Hepatocyte (in vitro differentiated cells): ENCODE measurements around the gene EXOSC7. TPM values are rescaled to one million over a fixed set of nuclear protein-coding genes. Genes with fewer than 3 reads are reported as not detected.
A peak's percentile ranks its signal among the peaks of the same experiment; 100 is the strongest.

Source experiments
- DNase-seq: peaks from one replicate; pipeline ENCODE4 v3.0.0-alpha.2; 2016; ENCODE audit warnings: low spot score
- H2AFZ ChIP-seq: fragments of 200-600 bp; sonication (generic); 2 replicates; pipeline ENCODE4 v1.6.0; 2016; ENCODE audit warnings: antibody characterized with exemption, mild to moderate bottlenecking
- H3K27ac ChIP-seq: fragments of 200-600 bp; sonication (generic); 2 replicates; pipeline ENCODE4 v1.5.1; 2016; ENCODE audit warnings: mild to moderate bottlenecking
- H3K27me3 ChIP-seq: fragments of 200-600 bp; sonication (generic); 2 replicates; pipeline ENCODE4 v1.6.1; 2016
- H3K36me3 ChIP-seq: fragments of 200-600 bp; sonication (generic); replicated peaks from 2 replicates; pipeline ENCODE4 v1.5.1; 2016; ENCODE audit warnings: low read depth; ENCODE audit not compliant: insufficient read depth
- H3K4me1 ChIP-seq: fragments of 200-600 bp; sonication (generic); 2 replicates; pipeline ENCODE4 v1.5.1; 2016; ENCODE audit warnings: mild to moderate bottlenecking, moderate library complexity; ENCODE audit not compliant: insufficient read depth
- H3K4me2 ChIP-seq: fragments of 200-600 bp; sonication (generic); 2 replicates; pipeline ENCODE4 v1.6.0; 2016
- H3K4me3 ChIP-seq: fragments of 200-600 bp; sonication (generic); 2 replicates; pipeline ENCODE4 v1.5.1; 2016; ENCODE audit warnings: mild to moderate bottlenecking
- H3K79me2 ChIP-seq: fragments of 200-600 bp; sonication (generic); 2 replicates; pipeline ENCODE4 v1.6.0; 2017; ENCODE audit warnings: mild to moderate bottlenecking
- H3K9me2 ChIP-seq: fragments of 200-600 bp; sonication (generic); replicated peaks from 2 replicates; pipeline ENCODE4 v1.6.0; 2017; ENCODE audit warnings: mild to moderate bottlenecking; ENCODE audit not compliant: insufficient read depth
- H3K9me3 ChIP-seq: fragments of 200-600 bp; sonication (generic); 2 replicates; pipeline ENCODE4 v1.5.1; 2016; ENCODE audit warnings: low read depth, mild to moderate bottlenecking
- H4K20me1 ChIP-seq: fragments of 200-600 bp; sonication (generic); 2 replicates; pipeline ENCODE4 v1.6.0; 2016; ENCODE audit warnings: mild to moderate bottlenecking; ENCODE audit not compliant: insufficient read depth, poor library complexity, severe bottlenecking
- CTCF ChIP-seq: fragments of 200-600 bp; sonication (generic); IDR thresholded peaks from 2 replicates; pipeline ENCODE4 v1.5.1; 2016; ENCODE audit warnings: antibody characterized with exemption, mild to moderate bottlenecking; ENCODE audit not compliant: poor library complexity
- EZH2 ChIP-seq: fragments of 200-600 bp; sonication (generic); IDR thresholded peaks from 2 replicates; pipeline ENCODE4 v1.6.1; 2016; ENCODE audit warnings: antibody characterized with exemption, mild to moderate bottlenecking, borderline replicate concordance
- EZH2phosphoT487 ChIP-seq: fragments of 200-600 bp; sonication (generic); IDR thresholded peaks from one replicate; pipeline ENCODE4 v1.6.1; 2018; ENCODE audit warnings: antibody characterized with exemption, mild to moderate bottlenecking, low read depth, moderate library complexity; ENCODE audit not compliant: unreplicated experiment, severe bottlenecking
- WGBS: methylation state at CpG from one replicate; pipeline ENCODE4 v1.1.6; 2016; ENCODE audit warnings: low lambda C conversion rate; ENCODE audit errors: missing lambda C conversion rate; 5-methylcytosine and 5-hydroxymethylcytosine counted together
- polyA plus RNA-seq: library from polyadenylated mRNA; unstranded; fragments of >200 nt; fragmentation: Nextera tagmentation; extraction: Ambion mirVana; gene quantifications from 2 replicates; pipeline ENCODE4 v1.2.1, GENCODE V29; 2016
- total RNA-seq: library from RNA; depleted of rRNA; stranded (reverse); fragments of >200 nt; gene quantifications from 2 replicates; pipeline ENCODE4 v1.2.3, GENCODE V29; 2014

The EXOSC7 gene
- total and polyA plus RNA-seq, 2 experiments from 2014 or later: 53.3 to 55.8 TPM

DNA sequence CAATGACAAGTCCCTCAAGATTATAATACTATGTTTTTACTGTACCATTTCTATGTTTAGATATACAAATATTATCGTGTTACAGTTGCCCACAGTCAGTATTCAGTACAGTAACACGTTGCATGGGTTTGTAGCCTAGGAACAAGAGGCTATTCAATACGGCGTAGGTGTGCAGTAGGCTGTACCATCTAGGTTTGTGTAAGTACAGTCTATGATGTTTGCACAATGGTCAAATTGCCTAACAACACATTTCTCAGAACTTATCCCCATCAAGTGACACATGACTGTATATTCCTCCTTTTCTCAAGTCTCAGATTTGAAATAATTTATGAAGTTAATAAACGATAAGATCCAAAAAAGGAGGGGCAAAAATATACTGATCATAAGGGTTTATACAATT is 21.7 kb upstream of the EXOSC7 start:
- H3K4me3 ChIP-seq: no peak overlapping the region
- no peaks in the 10 kb centered on the region for H3K27me3 ChIP-seq
- 86% methylated on average over 5 of the region's 5 CpGs for WGBS
- H3K4me1 ChIP-seq: no peaks in the 10 kb centered on the region
- H3K27ac ChIP-seq: peak overlapping the region; percentile 42
- no peaks in the 10 kb centered on the region for H3K36me3 ChIP-seq
- H3K79me2 ChIP-seq: peaks cover 33% of the 10 kb centered on the region
- H4K20me1 ChIP-seq: peaks cover 3% of the 10 kb centered on the region
- no peak overlapping the region for H2AFZ ChIP-seq
- H3K9me3 ChIP-seq: no peaks in the 10 kb centered on the region
- no peak overlapping the region for H3K4me2 ChIP-seq
- no peak for TF ChIP-seq EZH2
- TF ChIP-seq CTCF: no peak
- TF ChIP-seq EZH2phosphoT487: no peak
- DNase-seq: no peak
- H3K9me2 ChIP-seq: no peaks in the 10 kb centered on the region

- no peak overlapping the region for H3K4me3 ChIP-seq
- H3K9me3 ChIP-seq: no peaks in the 10 kb centered on the region
- H2AFZ ChIP-seq: no peak overlapping the region
- H3K4me1 ChIP-seq: no peaks in the 10 kb centered on the region
- H3K27ac ChIP-seq: peak overlapping the region; percentile 42
- no peak for TF ChIP-seq EZH2
- no peak for TF ChIP-seq EZH2phosphoT487
- TF ChIP-seq CTCF: no peak
- DNase-seq: peak; percentile 29
- WGBS: 63% methylated on average over 3 of the region's 3 CpGs
- peaks cover 3% of the 10 kb centered on the region for H4K20me1 ChIP-seq
- no peaks in the 10 kb centered on the region for H3K36me3 ChIP-seq
- no peaks in the 10 kb centered on the region for H3K27me3 ChIP-seq
- no peak overlapping the region for H3K4me2 ChIP-seq
- H3K79me2 ChIP-seq: peaks cover 36% of the 10 kb centered on the region
- no peaks in the 10 kb centered on the region for H3K9me2 ChIP-seq
These were observed 21.1 kb upstream of the EXOSC7 start for GRCh38 chr3:44954962-44955361.

DNA sequence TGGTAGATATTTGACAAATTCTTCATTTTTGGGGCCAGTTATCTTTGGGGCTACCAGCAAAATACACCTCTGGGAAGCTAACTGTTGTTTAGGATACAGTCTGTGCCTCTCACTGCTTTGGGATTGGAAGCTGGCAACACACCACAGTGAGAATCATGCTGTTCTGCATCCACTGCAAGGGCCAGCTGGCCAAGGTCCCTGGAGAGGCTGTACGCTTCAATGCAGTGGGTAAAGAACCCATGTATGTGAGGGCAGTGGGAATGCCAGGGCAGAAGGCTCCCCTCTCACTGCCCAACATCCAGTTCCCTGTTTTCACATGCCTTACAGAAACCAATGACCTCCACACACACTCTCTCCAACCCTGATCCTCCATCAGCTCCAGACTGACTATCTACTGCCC is 20.1 kb upstream of the EXOSC7 start:
- Histone ChIP-seq H3K4me2 (no peak overlapping the region), H3K27me3 (no peaks in the 10 kb centered on the region), H2AFZ (no peak overlapping the region), H3K4me3 (no peak overlapping the region), H3K36me3 (no peaks in the 10 kb centered on the region), H3K4me1 (no peaks in the 10 kb centered on the region), H3K79me2 (peaks cover 44% of the 10 kb centered on the region), H3K9me3 (no peaks in the 10 kb centered on the region), H3K9me2 (no peaks in the 10 kb centered on the region), H3K27ac (no peak overlapping the region), H4K20me1 (peaks cover 3% of the 10 kb centered on the region)
- no peak for TF ChIP-seq CTCF
- TF ChIP-seq EZH2: no peak
- TF ChIP-seq EZH2phosphoT487: no peak
- 100% methylated on average over 1 of the region's 1 CpG for WGBS
- no peak for DNase-seq

- Histone ChIP-seq H2AFZ (no peak overlapping the region), H3K9me2 (no peaks in the 10 kb centered on the region), H3K79me2 (peaks cover 58% of the 10 kb centered on the region), H4K20me1 (peaks cover 3% of the 10 kb centered on the region), H3K4me2 (no peak overlapping the region), H3K4me1 (no peaks in the 10 kb centered on the region), H3K36me3 (no peaks in the 10 kb centered on the region), H3K27me3 (no peaks in the 10 kb centered on the region), H3K4me3 (no peak overlapping the region), H3K27ac (no peak overlapping the region), H3K9me3 (no peaks in the 10 kb centered on the region)
- WGBS: 96% methylated on average over 4 of the region's 4 CpGs
- no peak for TF ChIP-seq EZH2phosphoT487
- TF ChIP-seq CTCF: no peak
- no peak for TF ChIP-seq EZH2
- no peak for DNase-seq
These were observed 18.1 kb upstream of the EXOSC7 start for GRCh38 chr3:44957986-44958385.
